Left lung (tissue), 10 donors: ENCODE measurements around the gene HCFC1. TPM values are rescaled to one million over a fixed set of nuclear protein-coding genes. Genes with fewer than 3 reads are reported as not detected.

Experiments
- ATAC-seq: fragments of 200-7000 bp; cut with Tn5 transposase; one replicate; pipeline ENCODE4 v1.9.1; 2020; ENCODE audit warnings: moderate library complexity
- DNase-seq, 4 donors: peaks; one replicate each; pipeline ENCODE4 v3.0.0-alpha.2; 2013 to 2020
- H3K27ac ChIP-seq, 2 donors: fragments of 200-600 bp; sonication (generic) in 1 of 2; one replicate each; pipeline versions ENCODE4 v1.5.0 to v1.8.0; 2020 to 2021
- H3K27me3 ChIP-seq, 2 donors: fragments of 200-600 bp; sonication (generic) in 1 of 2; one replicate each; pipeline versions ENCODE4 v1.5.0 to v1.8.0; 2020 to 2021
- H3K36me3 ChIP-seq, 2 donors: fragments of 200-600 bp; sonication (generic) in 1 of 2; one replicate each; pipeline versions ENCODE4 v1.5.0 to v1.8.0; 2020 to 2021
- H3K4me1 ChIP-seq, 2 donors: fragments of 200-600 bp; one replicate each; pipeline ENCODE4 v1.8.0; 2021
- H3K4me3 ChIP-seq, 2 donors: fragments of 200-600 bp; sonication (generic) in 1 of 2; one replicate each; pipeline versions ENCODE4 v1.5.0 to v1.8.0; 2020 to 2021; ENCODE audit warnings: mild to moderate bottlenecking in 1 of 2
- H3K9me3 ChIP-seq, 2 donors: fragments of 200-600 bp; sonication (generic) in 1 of 2; one replicate each; pipeline versions ENCODE4 v1.5.0 to v1.8.0; 2020 to 2021
- CTCF ChIP-seq, 2 donors: fragments of 200-600 bp; sonication (generic) in 1 of 2; IDR thresholded peaks; one replicate each; pipeline versions ENCODE4 v1.5.0 to v1.8.0; 2021; ENCODE audit warnings: antibody characterized with exemption in 2 of 2
- intact Hi-C, 2 donors: fragments of 100-400 bp; cut with DNase I; formaldehyde crosslinking; loops; one replicate each; pipeline versions ENCODE4 v1.11.2 to v1.14.2; 2022
- polyA plus RNA-seq, 6 donors: library from polyadenylated mRNA; unstranded; fragments of 120-200 nt; gene quantifications; one replicate each; pipeline ENCODE4 v1.2.1, GENCODE V29; 2013; ENCODE audit not compliant: insufficient read length in 6 of 6
- total RNA-seq, 2 donors: library from RNA; stranded (reverse); fragmentation: NEBNext Ultra II Directional; extraction: Animal tissue kit (Norgen Biotek cat#: 25700); gene quantifications; one replicate each; pipeline ENCODE4 v1.2.1, GENCODE V29; 2021
- donor health status: DM: no; HTN: yes; CAD: no.
- donor health status: DM: no; HTN: no; CAD: no.

The HCFC1 gene
- total and polyA plus RNA-seq, 8 donors: 28.4 to 58.1 (median 43.9) TPM

- intact Hi-C loops: no loop called here
- DNase-seq: peak in 2 of 4 donors; percentile 29 to 38
- no peaks in the 10 kb centered on the region for H3K27me3 ChIP-seq
- ATAC-seq: no peak
- H3K4me3 ChIP-seq: no peak overlapping the region
- H3K9me3 ChIP-seq: no peaks in the 10 kb centered on the region
- H3K36me3 ChIP-seq: peaks cover 0 to 50% of the 10 kb centered on the region in 2 donors
- peaks cover 4 to 31% of the 10 kb centered on the region in 2 donors for H3K4me1 ChIP-seq
- H3K27ac ChIP-seq: no peak overlapping the region
- TF ChIP-seq CTCF (IDR thresholded peaks at IDR 0.05): no peak
These were observed 52.3 kb downstream of the HCFC1 start for GRCh38 chrX:153919281-153919680.

- H3K36me3 ChIP-seq: peaks cover 0 to 63% of the 10 kb centered on the region in 2 donors
- peaks cover under 1 to 19% of the 10 kb centered on the region in 2 donors for H3K4me1 ChIP-seq
- no peaks in the 10 kb centered on the region for H3K27me3 ChIP-seq
- no peak for TF ChIP-seq CTCF (IDR thresholded peaks at IDR 0.05)
- ATAC-seq: no peak
- no peak for DNase-seq
- H3K27ac ChIP-seq: no peak overlapping the region
- H3K9me3 ChIP-seq: no peaks in the 10 kb centered on the region
- no peak overlapping the region for H3K4me3 ChIP-seq
- intact Hi-C loops: no loop called here
These were observed 53.7 kb downstream of the HCFC1 start for GRCh38 chrX:153917869-153918268.

GRCh38 chrX:153913701-153914100 lies 57.9 kb downstream of the HCFC1 start:
- ATAC-seq (no peak), DNase-seq (no peak)
- TF ChIP-seq CTCF (IDR thresholded peaks at IDR 0.05): no peak
- peaks cover 0 to 72% of the 10 kb centered on the region in 2 donors for H3K36me3 ChIP-seq
- no peaks in the 10 kb centered on the region for H3K4me1 ChIP-seq
- H3K9me3 ChIP-seq: no peaks in the 10 kb centered on the region
- H3K4me3 ChIP-seq: no peak overlapping the region
- H3K27ac ChIP-seq: no peak overlapping the region
- no peaks in the 10 kb centered on the region for H3K27me3 ChIP-seq
- intact Hi-C loops: no loop called here

GRCh38 chrX:153913211-153913610 lies 58.4 kb downstream of the HCFC1 start:
- H3K27ac ChIP-seq: no peak overlapping the region
- no peaks in the 10 kb centered on the region for H3K9me3 ChIP-seq
- H3K36me3 ChIP-seq: peaks cover 0 to 72% of the 10 kb centered on the region in 2 donors
- no peaks in the 10 kb centered on the region for H3K4me1 ChIP-seq
- intact Hi-C loops: no loop called here
- DNase-seq (peak in 1 of 4 donors; percentile 39), ATAC-seq (no peak)
- no peak overlapping the region for H3K4me3 ChIP-seq
- TF ChIP-seq CTCF (IDR thresholded peaks at IDR 0.05): no peak
- H3K27me3 ChIP-seq: no peaks in the 10 kb centered on the region

- no peaks in the 10 kb centered on the region for H3K9me3 ChIP-seq
- H3K36me3 ChIP-seq: peaks cover 0 to 73% of the 10 kb centered on the region in 2 donors
- TF ChIP-seq CTCF (IDR thresholded peaks at IDR 0.05): no peak
- H3K4me1 ChIP-seq: no peaks in the 10 kb centered on the region
- DNase-seq: no peak
- intact Hi-C loops: no loop called here
- no peak overlapping the region for H3K4me3 ChIP-seq
- no peaks in the 10 kb centered on the region for H3K27me3 ChIP-seq
- no peak for ATAC-seq
- H3K27ac ChIP-seq: no peak overlapping the region
These were observed 59.8 kb downstream of the HCFC1 start for GRCh38 chrX:153911798-153912197.
